B cell (primary cell): ENCODE results near the gene TGM3.

ENCODE experiments used
- EZH2 ChIP-seq: IDR thresholded peaks from 2 replicates; pipeline ENCODE4 v1.6.1; 2012; ENCODE audit warnings: borderline replicate concordance, low read depth, mild to moderate bottlenecking, moderate library complexity, low read length; ENCODE audit not compliant: insufficient read depth, poor library complexity, severe bottlenecking
- TF ChIP-seq, protein P1 (sequence below): fragments of 200-600 bp; IDR thresholded peaks from one replicate; pipeline ENCODE4 v1.8.0; 2022; ENCODE audit warnings: antibody characterized with exemption, mild to moderate bottlenecking

DNA sequence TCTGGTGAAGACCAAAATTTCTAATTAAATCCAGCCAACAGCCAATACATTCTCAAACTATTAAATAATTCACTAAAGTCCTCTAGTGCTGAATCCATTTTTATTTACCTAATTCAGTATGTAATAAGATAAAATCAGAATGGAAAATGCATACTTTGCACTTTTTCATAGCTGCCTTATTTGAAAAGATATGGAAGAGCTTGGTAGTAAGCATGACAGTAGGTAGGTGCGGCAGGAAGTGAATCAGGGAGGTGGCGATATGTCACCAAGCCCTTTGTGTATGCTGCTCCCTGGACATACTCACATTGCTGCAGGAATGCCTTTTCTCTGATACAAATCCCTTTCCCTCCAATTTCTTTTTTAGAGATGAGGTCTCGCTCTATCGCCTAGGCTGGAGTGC lies 10.2 kb upstream of the TGM3 start:
- TF ChIP-seq, protein P1, sequence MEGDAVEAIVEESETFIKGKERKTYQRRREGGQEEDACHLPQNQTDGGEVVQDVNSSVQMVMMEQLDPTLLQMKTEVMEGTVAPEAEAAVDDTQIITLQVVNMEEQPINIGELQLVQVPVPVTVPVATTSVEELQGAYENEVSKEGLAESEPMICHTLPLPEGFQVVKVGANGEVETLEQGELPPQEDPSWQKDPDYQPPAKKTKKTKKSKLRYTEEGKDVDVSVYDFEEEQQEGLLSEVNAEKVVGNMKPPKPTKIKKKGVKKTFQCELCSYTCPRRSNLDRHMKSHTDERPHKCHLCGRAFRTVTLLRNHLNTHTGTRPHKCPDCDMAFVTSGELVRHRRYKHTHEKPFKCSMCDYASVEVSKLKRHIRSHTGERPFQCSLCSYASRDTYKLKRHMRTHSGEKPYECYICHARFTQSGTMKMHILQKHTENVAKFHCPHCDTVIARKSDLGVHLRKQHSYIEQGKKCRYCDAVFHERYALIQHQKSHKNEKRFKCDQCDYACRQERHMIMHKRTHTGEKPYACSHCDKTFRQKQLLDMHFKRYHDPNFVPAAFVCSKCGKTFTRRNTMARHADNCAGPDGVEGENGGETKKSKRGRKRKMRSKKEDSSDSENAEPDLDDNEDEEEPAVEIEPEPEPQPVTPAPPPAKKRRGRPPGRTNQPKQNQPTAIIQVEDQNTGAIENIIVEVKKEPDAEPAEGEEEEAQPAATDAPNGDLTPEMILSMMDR, result no peak
- TF ChIP-seq EZH2, result no peak
